HG02943 (cell line): ENCODE measurements around the gene B3GALNT1.

Experiments
- ATAC-seq: cut with Tn5 transposase; IDR thresholded peaks from one replicate; pipeline ENCODE4 v1.9.1; 2021; ENCODE audit warnings: mild to moderate bottlenecking, low read depth, moderate library complexity; ENCODE audit not compliant: unreplicated experiment

The B3GALNT1 gene

DNA sequence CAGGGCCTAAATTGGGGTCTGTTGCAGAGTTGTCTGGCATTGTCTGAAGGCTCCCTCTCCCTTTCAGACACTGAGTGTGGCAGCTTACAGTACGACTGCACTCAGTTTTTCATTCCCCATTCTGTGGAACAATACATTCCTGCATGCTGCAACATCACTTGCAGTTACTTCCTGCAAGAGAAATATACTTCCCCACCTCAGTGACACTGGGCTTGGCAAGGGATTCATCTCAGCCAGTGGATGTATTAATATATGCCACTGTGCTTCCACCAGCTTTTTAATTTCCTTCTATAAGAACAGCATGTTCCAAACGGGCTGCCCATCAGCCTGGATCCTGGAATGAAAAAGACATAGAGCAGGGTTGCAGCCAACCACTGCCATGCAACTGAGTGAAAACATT is 23.1 kb downstream of the B3GALNT1 start:
- ATAC-seq = no peak

DNA sequence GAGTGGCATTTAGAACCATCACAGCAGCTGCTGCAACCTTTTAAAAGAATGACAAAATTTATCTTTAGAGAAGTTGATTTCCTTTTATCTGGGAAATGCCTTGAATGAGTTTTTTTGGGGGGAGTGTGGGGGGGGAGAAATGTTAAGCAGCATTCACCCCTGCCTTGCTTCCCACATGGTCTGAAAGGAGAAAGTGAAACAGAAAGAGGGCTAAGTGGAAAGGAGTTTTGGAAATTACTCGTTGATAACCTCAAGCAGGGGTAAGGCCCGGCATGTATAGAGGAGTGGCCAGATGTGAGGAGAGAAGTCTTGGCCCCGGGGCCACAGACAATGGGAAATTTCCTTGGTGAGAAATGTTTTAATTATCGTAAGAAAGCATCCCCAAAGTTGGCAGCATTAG is 23.5 kb downstream of the B3GALNT1 start:
- no peak for ATAC-seq

DNA sequence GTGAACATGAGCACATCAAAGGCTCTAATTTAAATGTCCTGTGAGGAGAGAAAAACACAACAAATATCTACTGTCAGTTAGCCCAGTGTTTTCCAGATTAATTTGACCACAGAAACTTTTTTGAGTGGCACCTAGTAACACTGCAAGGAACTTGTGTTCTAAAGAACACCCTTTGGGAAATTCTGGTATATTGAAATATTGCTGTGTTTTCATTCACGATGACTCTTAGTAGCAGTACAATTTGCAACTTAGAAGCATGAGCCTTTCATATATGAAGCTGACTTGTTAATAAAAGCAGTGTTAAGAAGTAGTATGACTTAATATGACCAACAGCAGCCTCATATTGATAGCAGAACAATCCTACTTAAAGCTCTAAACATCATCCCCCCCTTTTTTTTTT is 32.0 kb downstream of the B3GALNT1 start:
- no peak for ATAC-seq

DNA sequence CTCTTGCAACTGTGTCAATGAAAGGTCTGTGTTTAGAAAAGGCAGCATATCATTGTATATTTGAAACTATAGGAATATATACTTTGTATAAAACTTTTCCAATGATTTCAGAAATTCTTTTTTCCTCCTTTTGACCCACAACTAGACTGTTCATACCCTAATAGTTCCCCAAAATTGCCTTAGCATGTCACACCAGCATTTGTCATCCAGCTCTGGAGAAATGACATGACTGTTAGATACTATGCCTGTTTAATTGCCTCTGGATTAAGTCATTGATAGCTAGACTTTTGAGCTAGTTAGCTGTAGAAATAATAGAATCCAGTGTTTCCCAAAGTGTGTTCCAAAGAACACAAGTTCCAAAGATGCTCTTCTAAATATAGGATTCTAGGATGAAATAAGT is 32.4 kb downstream of the B3GALNT1 start:
- ATAC-seq = no peak

DNA sequence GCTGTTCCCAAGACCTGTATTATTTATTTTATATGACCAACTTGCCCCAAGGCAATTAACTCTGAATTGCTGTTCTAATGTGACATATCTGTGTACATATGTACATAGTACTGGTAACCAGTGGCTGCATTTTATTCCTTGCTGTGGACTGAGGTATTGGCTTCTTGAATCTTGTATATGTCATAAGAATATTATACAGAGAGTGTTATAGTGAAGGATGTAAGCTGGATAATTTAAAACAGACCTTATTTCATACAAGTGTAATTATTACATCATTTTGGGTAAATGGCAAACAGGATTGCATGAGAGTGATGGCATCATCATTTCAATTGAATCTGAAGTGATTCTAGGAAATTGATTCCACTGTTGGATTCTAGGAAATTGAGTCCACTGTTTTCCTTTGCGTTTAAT is 32.9 kb downstream of the B3GALNT1 start:
- ATAC-seq = no peak

DNA sequence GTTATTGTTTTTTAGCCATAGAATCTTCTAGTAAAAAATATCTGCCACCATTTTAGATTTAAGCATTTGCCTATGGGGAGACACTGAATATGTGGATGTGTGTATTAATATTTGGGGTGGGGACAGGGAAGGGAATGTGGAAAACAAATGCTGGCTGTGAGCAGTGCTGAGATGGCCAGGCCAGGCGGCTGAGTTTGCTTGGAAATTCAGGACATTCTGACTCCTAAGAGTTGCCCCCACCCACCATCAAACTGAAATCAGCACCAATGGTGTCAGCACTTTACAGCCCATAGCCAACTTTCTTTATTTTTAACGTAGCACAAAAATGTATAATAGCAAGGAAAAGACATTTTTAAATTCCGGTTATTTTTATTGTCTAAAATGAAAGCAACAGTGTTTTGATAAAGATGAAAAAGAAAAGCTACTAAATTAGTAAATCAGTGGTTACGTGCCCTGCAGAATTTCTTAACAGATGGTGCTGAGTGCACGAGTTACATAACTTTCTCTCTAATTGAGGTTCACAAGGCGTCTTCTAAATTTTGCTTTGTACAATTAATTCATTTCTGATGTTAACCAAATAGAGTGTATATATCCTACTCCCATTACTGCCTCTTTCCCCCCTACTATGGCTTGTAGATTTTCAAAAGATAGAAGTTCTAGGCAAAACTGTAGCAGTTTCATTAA is 34.0 kb downstream of the B3GALNT1 start:
- ATAC-seq = no peak

- ATAC-seq = no peak
These were observed 34.8 kb downstream of the B3GALNT1 start for GRCh38 chr3:161070252-161070930.

GRCh38 chr3:161069511-161070251 is 35.5 kb downstream of the B3GALNT1 start:
- peak; percentile 96 for ATAC-seq

DNA sequence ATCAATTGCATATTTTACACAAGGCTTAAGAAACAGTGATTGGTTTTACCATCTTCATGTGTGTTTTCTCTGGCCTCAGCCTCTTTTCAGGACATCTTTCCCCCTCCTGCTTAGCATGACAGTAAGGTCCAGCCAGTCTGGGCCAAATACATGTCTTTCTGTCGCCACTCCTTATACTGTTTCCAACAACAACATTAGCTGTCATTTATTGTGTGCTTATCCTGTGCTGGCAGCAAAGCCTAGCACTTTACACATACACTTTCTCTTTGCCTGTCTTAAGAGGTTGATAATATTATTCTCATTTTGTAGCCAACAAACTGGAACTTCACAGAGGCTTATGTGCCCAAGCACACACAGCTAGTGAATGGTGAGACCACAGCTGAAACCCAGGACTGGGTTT is 37.8 kb downstream of the B3GALNT1 start:
- ATAC-seq = no peak

DNA sequence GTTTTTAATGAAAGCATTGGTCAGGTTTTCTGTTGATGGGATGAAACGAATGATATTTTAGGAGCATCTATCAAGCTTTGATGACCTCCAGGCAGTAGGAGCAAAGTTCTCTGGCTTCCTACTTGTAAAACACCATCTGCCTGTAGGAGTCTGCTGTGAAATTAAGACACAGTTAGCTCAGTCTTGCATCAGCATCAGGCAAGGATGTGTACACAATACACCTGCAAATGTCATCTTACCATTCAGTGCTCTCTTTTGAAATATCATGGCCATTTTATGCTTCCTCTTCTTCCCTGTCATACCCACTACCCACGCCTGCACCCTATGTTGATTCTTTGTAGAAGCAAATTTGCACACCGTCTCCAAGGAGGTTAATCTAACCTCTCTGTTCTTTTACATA is 38.2 kb downstream of the B3GALNT1 start:
- ATAC-seq = no peak

DNA sequence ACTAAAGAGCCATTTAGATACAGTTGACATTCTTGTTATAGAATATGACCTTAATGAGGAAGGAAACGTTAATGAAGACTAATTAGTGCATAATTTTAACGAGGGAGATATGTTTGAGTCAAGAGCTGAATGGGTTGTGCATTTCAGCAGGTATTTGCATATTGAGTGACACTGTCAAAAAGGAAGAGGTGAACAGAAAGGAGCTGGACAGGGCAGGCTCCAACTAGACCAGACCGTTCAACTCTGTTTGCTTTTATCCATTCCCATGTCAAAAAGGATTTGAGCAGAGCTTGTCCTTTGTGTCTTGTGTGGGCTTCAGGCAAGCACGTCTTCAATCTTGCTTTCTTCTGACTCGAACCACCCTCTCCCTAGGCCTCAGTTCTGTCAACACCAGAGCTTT is 40.7 kb downstream of the B3GALNT1 start:
- ATAC-seq = no peak

DNA sequence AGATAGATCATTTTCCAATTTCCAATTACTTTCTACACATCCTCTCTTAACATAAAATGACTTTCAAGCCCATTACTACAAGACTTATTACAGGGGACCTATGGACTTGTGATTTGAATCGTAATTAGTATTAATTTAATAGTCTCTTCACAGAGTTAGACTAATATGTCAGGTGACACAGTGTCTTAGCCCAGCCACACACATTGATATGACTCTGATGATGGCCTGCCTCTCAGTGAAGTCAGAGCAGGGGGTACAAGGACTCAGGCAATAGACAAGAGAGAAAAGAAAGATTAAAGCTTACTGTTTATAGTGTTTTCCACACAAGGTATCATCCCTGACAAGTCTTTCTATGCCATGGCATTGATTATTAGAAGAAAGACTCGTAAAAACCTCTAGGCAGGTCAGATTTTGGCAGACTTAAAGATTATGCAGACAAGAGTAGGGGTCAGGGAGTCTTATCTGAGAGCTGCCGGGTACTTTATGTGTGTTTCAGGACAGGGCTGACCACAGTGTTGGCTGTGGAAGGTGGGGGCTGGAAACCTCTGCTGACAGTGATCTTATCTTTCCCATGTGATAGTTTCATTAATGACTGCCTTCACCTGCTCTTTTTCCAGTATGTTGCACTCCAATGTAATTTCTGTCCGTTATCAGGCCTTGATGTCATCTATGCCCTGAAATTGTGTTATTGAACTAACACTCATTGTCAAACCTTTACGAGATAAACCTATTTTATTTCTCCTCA is 50.1 kb downstream of the B3GALNT1 start:
- no peak for ATAC-seq

DNA sequence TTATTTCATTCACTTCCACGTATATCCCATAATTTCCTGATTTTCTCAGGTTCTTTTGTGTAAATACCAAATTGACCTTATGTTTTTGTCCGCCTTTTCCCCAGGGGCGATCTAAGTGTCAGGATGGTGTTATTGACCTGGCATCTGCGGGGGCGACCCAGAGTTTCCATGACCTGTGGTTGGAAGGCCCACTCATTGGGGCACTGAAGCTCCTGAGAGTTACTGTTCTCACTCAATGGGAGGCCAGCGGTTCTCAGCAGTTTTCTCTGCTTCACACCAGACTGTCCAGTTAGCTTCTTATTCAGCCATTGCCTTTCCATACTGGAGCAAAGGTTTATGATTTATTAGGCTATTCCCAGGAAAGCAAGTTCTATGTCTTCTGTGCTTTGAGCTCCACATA is 53.3 kb downstream of the B3GALNT1 start:
- no peak for ATAC-seq

DNA sequence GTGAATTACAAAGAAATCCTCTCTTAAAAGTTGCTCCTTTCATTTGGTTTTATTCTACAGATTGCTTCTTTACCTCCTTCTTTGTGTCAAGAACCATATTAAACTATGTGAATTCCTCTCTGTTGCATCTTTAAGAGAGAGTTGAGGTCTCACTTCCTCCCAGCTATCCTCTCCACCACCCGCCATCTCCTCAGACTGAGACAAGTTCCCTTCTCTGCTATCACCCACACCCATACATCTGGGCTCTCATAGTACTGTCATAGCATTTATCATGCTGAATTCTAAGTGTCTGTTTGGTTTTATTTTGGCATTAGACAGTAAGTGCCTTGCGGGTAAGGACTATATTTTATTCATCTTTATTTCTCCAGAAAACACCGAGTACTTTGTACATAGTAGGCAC is 54.2 kb downstream of the B3GALNT1 start:
- no peak for ATAC-seq

DNA sequence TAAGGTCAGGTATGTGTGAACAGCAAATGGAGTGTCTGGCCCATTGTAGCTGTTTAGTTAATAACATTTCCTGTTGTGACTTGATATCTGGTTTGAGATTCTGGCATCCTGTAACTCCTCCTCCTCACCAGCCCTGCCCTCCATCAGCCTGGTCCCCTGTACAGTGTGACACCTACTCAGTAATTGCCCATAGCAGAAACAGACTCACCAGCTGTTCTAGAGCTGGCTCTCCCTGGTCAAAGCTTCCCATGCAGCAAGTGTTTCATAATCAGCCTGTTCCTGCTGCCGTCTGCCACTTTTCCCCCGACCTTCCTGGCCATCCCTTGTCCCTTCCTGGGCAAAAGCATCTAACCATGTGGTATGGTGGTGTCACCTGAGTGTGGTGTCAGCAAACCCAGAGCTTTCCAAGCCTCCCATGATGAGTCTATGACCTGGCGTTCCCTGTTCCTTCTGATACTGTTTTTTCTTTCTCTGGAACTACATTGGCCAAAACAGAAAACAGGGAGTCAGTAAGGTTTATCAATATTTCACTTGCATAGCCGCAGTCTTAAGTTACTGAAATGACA is 55.4 kb downstream of the B3GALNT1 start:
- no peak for ATAC-seq

- ATAC-seq = peak; percentile 70
These were observed 61.7 kb downstream of the B3GALNT1 start for GRCh38 chr3:161043336-161044035.

DNA sequence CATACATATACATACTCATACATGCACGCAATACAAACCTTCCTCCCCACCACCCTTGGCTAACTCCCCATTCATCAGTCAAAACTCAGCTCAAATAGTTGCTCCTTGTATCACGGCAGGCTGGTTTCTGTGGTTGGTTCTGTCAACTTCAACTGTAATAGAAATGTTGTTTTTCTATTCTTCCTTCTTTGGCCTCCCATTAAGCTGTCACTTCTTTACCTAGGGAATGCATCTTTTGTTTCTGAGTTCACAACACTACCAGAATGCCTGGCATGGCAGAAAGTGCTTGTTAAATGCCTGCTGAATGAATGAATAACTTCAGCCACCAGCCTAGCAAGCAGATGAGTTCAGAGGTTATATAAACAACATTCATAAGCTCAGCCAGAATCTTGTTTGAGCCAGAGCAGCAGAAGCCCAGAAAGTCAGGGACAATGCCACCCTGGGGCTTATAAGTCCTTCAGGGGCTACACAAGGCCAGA is 63.1 kb downstream of the B3GALNT1 start:
- ATAC-seq = peak; percentile 48

DNA sequence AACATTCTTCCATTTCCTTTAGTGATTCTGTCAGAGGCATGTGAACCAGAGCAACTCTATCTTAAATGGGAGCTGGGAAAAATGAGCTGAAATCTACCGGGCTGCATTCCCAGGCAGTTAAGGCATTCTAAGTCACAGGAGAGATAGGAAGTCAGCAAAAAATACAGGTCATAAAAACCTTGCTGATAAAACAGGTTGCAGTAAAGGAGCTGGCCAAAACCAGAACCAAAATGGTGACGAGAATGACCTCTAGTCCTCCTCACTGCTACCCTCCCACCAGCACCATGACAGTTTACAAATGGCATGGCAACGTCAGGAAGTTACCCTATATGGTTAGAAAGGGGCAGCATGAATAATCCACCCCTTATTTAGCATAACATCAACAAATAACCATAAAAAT is 66.4 kb downstream of the B3GALNT1 start:
- no peak for ATAC-seq

GRCh38 chr3:161035711-161036110 is 69.4 kb downstream of the B3GALNT1 start:
- ATAC-seq = no peak
